H1 (cell line): ENCODE data around the gene PEAK3. TPM values are rescaled to one million over a fixed set of nuclear protein-coding genes. Genes with fewer than 3 reads are reported as not detected.
A peak's percentile ranks its signal among the peaks of the same experiment; 100 is the strongest.

ENCODE experiments used
- CTCF ChIA-PET: fragments of 300-600 bp; sonication (Branson Sonifier 250); formaldehyde crosslinking; loops from one replicate; lab custom pipeline; 2021; ENCODE audit not compliant: partially characterized antibody; lab: Charles Lee
- POLR2A ChIA-PET: fragments of 300-600 bp; sonication (Branson Sonifier 250); formaldehyde crosslinking; loops from one replicate; lab custom pipeline; 2021; ENCODE audit warnings: inconsistent platforms; ENCODE audit not compliant: partially characterized antibody; lab: Charles Lee
- DNase-seq, 2 experiments: peaks; one replicate each; pipeline versions ENCODE4 v3.0.0 to v3.0.0-alpha.2; 2010 to 2022; ENCODE audit warnings: low spot score in 2 of 2, low read depth in 1 of 2, mixed read lengths in 1 of 2
- FAIRE-seq: peaks from 2 replicates; lab custom pipeline; 2011; peaks lifted over from hg19 to GRCh38; lab: Jason Lieb, UNC
- H2AFZ ChIP-seq: 2 replicates; pipeline ENCODE4 v1.8.1; 2012; ENCODE audit warnings: low read length, inconsistent platforms
- H2AK5ac ChIP-seq: 2 replicates; pipeline ENCODE4 v1.6.1; 2013; ENCODE audit warnings: low read depth, low read length
- H2BK120ac ChIP-seq: replicated peaks from 2 replicates; pipeline ENCODE3; 2013; ENCODE audit warnings: low read depth, low read length, inconsistent platforms
- H2BK12ac ChIP-seq: 2 replicates; pipeline ENCODE4 v1.6.1; 2013; ENCODE audit warnings: low read depth, low read length
- H2BK15ac ChIP-seq: 2 replicates; pipeline ENCODE4 v1.6.1; 2013; ENCODE audit warnings: low read length
- H2BK20ac ChIP-seq: 2 replicates; pipeline ENCODE4 v1.6.1; 2013; ENCODE audit warnings: low read length
- H2BK5ac ChIP-seq: 2 replicates; pipeline ENCODE4 v1.6.1; 2013; ENCODE audit warnings: low read depth, low read length
- H3K14ac ChIP-seq: 2 replicates; pipeline ENCODE4 v1.6.1; 2013; ENCODE audit warnings: inconsistent platforms; ENCODE audit not compliant: insufficient read length
- H3K18ac ChIP-seq: 2 replicates; pipeline ENCODE4 v1.6.1; 2013; ENCODE audit warnings: low read length; ENCODE audit errors: extremely low read depth
- H3K23ac ChIP-seq: 2 replicates; pipeline ENCODE4 v1.6.1; 2013; ENCODE audit warnings: inconsistent platforms; ENCODE audit not compliant: insufficient read length
- H3K23me2 ChIP-seq: 2 replicates; pipeline ENCODE4 v1.6.1; 2013; ENCODE audit warnings: low read depth, low read length
- H3K27ac ChIP-seq: 2 replicates; pipeline ENCODE4 v1.6.1; 2011; ENCODE audit warnings: low read depth, low read length, inconsistent platforms
- H3K27me3 ChIP-seq, 4 experiments: replicated peaks in 1 of 4; 1 replicate in 1 of 4; 2 replicates in 3 of 4; pipeline versions ENCODE4 v1.6.1 to v1.8.1; 2011 to 2013; ENCODE audit warnings: low read length in 3 of 4, mild to moderate bottlenecking in 3 of 4, inconsistent platforms in 2 of 4, mixed read lengths in 2 of 4, moderate library complexity in 1 of 4; ENCODE audit not compliant: control insufficient read depth in 3 of 4, insufficient read depth in 3 of 4; ENCODE audit errors: extremely low read depth in 1 of 4
- H3K36me3 ChIP-seq, 4 experiments: 2 replicates each; pipeline versions ENCODE4 v1.6.1 to v1.8.1; 2011 to 2013; ENCODE audit warnings: mild to moderate bottlenecking in 4 of 4, low read length in 3 of 4, moderate library complexity in 2 of 4, control low read depth in 1 of 4, inconsistent platforms in 1 of 4; ENCODE audit not compliant: insufficient read depth in 4 of 4, control insufficient read depth in 2 of 4
- H3K4ac ChIP-seq: replicated peaks from 2 replicates; pipeline ENCODE3; 2013; ENCODE audit warnings: low read length, low read depth, mixed read lengths, inconsistent platforms; ENCODE audit not compliant: insufficient read length
- H3K4me1 ChIP-seq, 4 experiments: replicated peaks in 1 of 4; 1 replicate in 1 of 4; 2 replicates in 3 of 4; pipeline versions ENCODE4 v1.6.1 to v1.8.1; 2011 to 2013; ENCODE audit warnings: low read length in 3 of 4, inconsistent platforms in 2 of 4, mixed read lengths in 1 of 4; ENCODE audit not compliant: insufficient read depth in 4 of 4, control insufficient read depth in 3 of 4
- H3K4me2 ChIP-seq, 2 experiments: 2 replicates each; pipeline versions ENCODE4 v1.6.1 to v1.8.1; 2011 to 2013; ENCODE audit warnings: low read depth in 2 of 2, low read length in 2 of 2, control low read depth in 1 of 2, inconsistent platforms in 1 of 2, mild to moderate bottlenecking in 1 of 2; ENCODE audit not compliant: insufficient read depth in 1 of 2
- H3K4me3 ChIP-seq, 4 experiments: fragments of 200-600, 300-600 bp in 1 of 4; sonication (generic), shearing (Covaris generic), sonication (Bioruptor Twin) in 1 of 4; 2 replicates each; pipeline versions ENCODE4 v1.5.1 to v1.8.1; 2011 to 2016; ENCODE audit warnings: low read length in 4 of 4, low read depth in 3 of 4, control low read depth in 2 of 4, inconsistent platforms in 2 of 4, mild to moderate bottlenecking in 2 of 4, mixed read lengths in 1 of 4, moderate library complexity in 1 of 4; ENCODE audit not compliant: insufficient read depth in 2 of 4; ENCODE audit errors: extremely low read depth in 1 of 4
- H3K56ac ChIP-seq: replicated peaks from 2 replicates; pipeline ENCODE3; 2013; ENCODE audit warnings: low read depth, mild to moderate bottlenecking, mixed read lengths, low read length, inconsistent platforms; ENCODE audit not compliant: insufficient read length
- H3K79me1 ChIP-seq: 2 replicates; pipeline ENCODE4 v1.6.1; 2013; ENCODE audit warnings: low read depth, low read length, control low read depth
- H3K79me2 ChIP-seq, 2 experiments: 2 replicates each; pipeline versions ENCODE4 v1.6.1 to v1.8.1; 2012 to 2013; ENCODE audit warnings: low read length in 2 of 2, mild to moderate bottlenecking in 2 of 2, inconsistent platforms in 1 of 2; ENCODE audit not compliant: insufficient read depth in 2 of 2, control insufficient read depth in 1 of 2
- H3K9ac ChIP-seq, 4 experiments: replicated peaks in 1 of 4; 1 replicate in 1 of 4; 2 replicates in 3 of 4; pipeline versions ENCODE4 v1.6.1 to v1.8.1; 2011 to 2013; ENCODE audit warnings: low read depth in 3 of 4, low read length in 3 of 4, control low read depth in 2 of 4, mild to moderate bottlenecking in 2 of 4, moderate library complexity in 2 of 4, inconsistent platforms in 1 of 4; ENCODE audit errors: extremely low read depth in 1 of 4
- H3K9me3 ChIP-seq, 2 experiments: 2 replicates each; pipeline versions ENCODE4 v1.6.1 to v1.8.1; 2012 to 2013; ENCODE audit warnings: mild to moderate bottlenecking in 2 of 2, moderate library complexity in 2 of 2, control low read depth in 1 of 2, inconsistent platforms in 1 of 2, low read depth in 1 of 2, low read length in 1 of 2, mixed read lengths in 1 of 2; ENCODE audit not compliant: insufficient read depth in 2 of 2
- H4K20me1 ChIP-seq, 2 experiments: replicated peaks in 1 of 2; 2 replicates each; pipeline versions ENCODE3 to v1.8.1; 2011 to 2013; ENCODE audit warnings: inconsistent platforms in 2 of 2, low read length in 2 of 2, mild to moderate bottlenecking in 1 of 2; ENCODE audit not compliant: insufficient read depth in 2 of 2, control insufficient read depth in 1 of 2
- H4K5ac ChIP-seq: 2 replicates; pipeline ENCODE4 v1.6.1; 2013; ENCODE audit warnings: low read length, low read depth, mixed read lengths, inconsistent platforms; ENCODE audit not compliant: insufficient read length
- H4K8ac ChIP-seq: 2 replicates; pipeline ENCODE4 v1.8.0; 2013; ENCODE audit warnings: mild to moderate bottlenecking, moderate library complexity, low read length, inconsistent platforms; ENCODE audit not compliant: insufficient read depth; ENCODE audit errors: extremely low read depth
- H4K91ac ChIP-seq: replicated peaks from 2 replicates; pipeline ENCODE3; 2013; ENCODE audit warnings: low read length, mixed read lengths, inconsistent platforms; ENCODE audit not compliant: insufficient read length
- CHD2 ChIP-seq: IDR thresholded peaks from 2 replicates; pipeline ENCODE4 v1.6.1; 2012; ENCODE audit warnings: low read length, improper control_type of control experiment
- POLR2A ChIP-seq, 2 experiments: IDR thresholded peaks; 1 replicate in 1 of 2; 2 replicates in 1 of 2; pipeline ENCODE4 v1.6.1; 2011; ENCODE audit warnings: low read depth in 2 of 2, low read length in 2 of 2, mild to moderate bottlenecking in 2 of 2; ENCODE audit errors: control extremely low read depth in 1 of 2
- POLR2AphosphoS5 ChIP-seq: IDR thresholded peaks from 2 replicates; pipeline ENCODE4 v1.6.1; 2011; ENCODE audit warnings: low read depth, low read length
- SAP30 ChIP-seq: fragments of 300-600 bp; sonication (generic); IDR thresholded peaks from 2 replicates; pipeline ENCODE4 v1.7.1; 2012; ENCODE audit warnings: low read length, moderate library complexity, mild to moderate bottlenecking, inconsistent platforms; ENCODE audit not compliant: insufficient read depth, insufficient replicate concordance
- SP1 ChIP-seq: IDR thresholded peaks from 2 replicates; pipeline ENCODE4 v1.6.1; 2011; ENCODE audit warnings: low read depth, low read length
- TAF1 ChIP-seq: IDR thresholded peaks from 2 replicates; pipeline ENCODE4 v1.6.1; 2011; ENCODE audit warnings: mild to moderate bottlenecking, low read depth, low read length
- USF2 ChIP-seq: IDR thresholded peaks from 2 replicates; pipeline ENCODE4 v1.6.1; 2011; ENCODE audit warnings: low read length, improper control_type of control experiment
- YY1 ChIP-seq: IDR thresholded peaks from 2 replicates; pipeline ENCODE4 v1.6.1; 2011; ENCODE audit warnings: low read depth, mild to moderate bottlenecking, low read length
- WGBS, 2 experiments: shearing (Covaris generic) in 1 of 2; methylation state at CpG; one replicate each; pipeline versions ENCODE4 v1.1.6 to v1.1.7; 2013 to 2015; ENCODE audit warnings: low lambda C conversion rate in 2 of 2, mixed read lengths in 2 of 2, inconsistent platforms in 1 of 2, low coverage in 1 of 2, missing lambda C conversion rate in 1 of 2; ENCODE audit not compliant: insufficient replicate concordance in 2 of 2, insufficient coverage in 1 of 2, insufficient read length in 1 of 2; ENCODE audit errors: extremely low coverage in 1 of 2, missing lambda C conversion rate in 1 of 2; 5-methylcytosine and 5-hydroxymethylcytosine counted together
- polyA plus RNA-seq, 7 experiments: library from polyadenylated mRNA; depleted of rRNA in 3 of 7; stranded (reverse) in 5 of 7; unstranded in 2 of 7; fragments of >200 nt in 5 of 7; fragments of 200-250 nt in 2 of 7; gene quantifications; 1 replicate in 5 of 7; 2 replicates in 1 of 7; 4 replicates in 1 of 7; pipeline versions ENCODE4 v1.2.1 to v1.2.3, GENCODE V29; 2011 to 2013; ENCODE audit warnings: missing spikeins in 2 of 7, mixed read lengths in 2 of 7
- total RNA-seq: library from RNA; stranded (reverse); fragmentation: NEBNext Ultra II Directional; extraction: Animal tissue kit (Norgen Biotek cat#: 25700); gene quantifications from 2 replicates; pipeline ENCODE4 v1.2.1, GENCODE V29; 2021

Gene PEAK3
- total and polyA plus RNA-seq, 2 of the 8 experiments (the other 6 are each of a cell fraction or from before 2014, with no cell fraction given), result not detected

- peaks cover 0 to 11% (median 6%) of the 10 kb centered on the region in 4 experiments; a peak in 6 of 8 replicates for H3K36me3 ChIP-seq
- peak in 1 of 2 experiments; percentile 57 for DNase-seq
- no peak overlapping the region for H3K14ac ChIP-seq
- H3K4me3 ChIP-seq, result peak overlapping the region; percentile 85 to 98 (median 91)
- H2BK20ac ChIP-seq, result no peak overlapping the region
- no peak overlapping the region for H3K4ac ChIP-seq
- H4K5ac ChIP-seq, result peak overlapping the region; percentile 89
- peak overlapping the region; percentile 88; the same call in 1 of the 2 replicates for H4K8ac ChIP-seq
- peak overlapping the region; percentile 86 to 95 for H3K4me2 ChIP-seq
- peak overlapping the region; percentile 83 for H2BK5ac ChIP-seq
- CTCF ChIA-PET, result interaction anchor here (1.1 to 4.2 kb wide), 6 partner anchors 10 to 173 kb away, joined by 3 to 25 read pairs (median 4); no protein-coding TSS in a partner anchor
- H3K56ac ChIP-seq, result peak overlapping the region; percentile 73
- H2AK5ac ChIP-seq, result peak overlapping the region; percentile 39; the same call in 1 of the 2 replicates
- H3K79me2 ChIP-seq, result peaks cover 5 to 52% of the 10 kb centered on the region in 2 experiments; a peak in 3 of 4 replicates
- peak overlapping the region; percentile 88 for H4K91ac ChIP-seq
- WGBS, 2 experiments, result 3% methylated on average over 18 of the region's 18 CpGs; no CpG with 5 or more reads in 1 of the 2 experiments
- peak overlapping the region in 3 of 4 experiments; percentile 72 to 93 (median 74); a peak in 6 of 7 replicates for H3K9ac ChIP-seq
- peaks cover 0 to 15% of the 10 kb centered on the region in 2 experiments for H4K20me1 ChIP-seq
- no peak overlapping the region; the same call in 1 of the 2 replicates for H3K27ac ChIP-seq
- POLR2A ChIA-PET, result interaction anchor here (0.7 to 3.0 kb wide), 16 partner anchors 9 to 100 kb away, joined by 3 to 11 read pairs (median 4); partner anchors contain the start of gene AMH
- peak overlapping the region; percentile 96 for H3K18ac ChIP-seq
- TF ChIP-seq SAP30, result peak; percentile 21
- TF ChIP-seq CHD2, result no peak
- TF ChIP-seq USF2, result no peak
- TF ChIP-seq TAF1, result peak; percentile 39
- 0 out of 2 replicates have a peak, but pooled peaks have one; percentile 7 for TF ChIP-seq SP1
- TF ChIP-seq POLR2AphosphoS5, result peak; percentile 50; the same call in 1 of the 2 replicates
- TF ChIP-seq POLR2A (IDR thresholded peaks at IDR 0.05; ENCODE audit: control extremely low read depth in 1 of 2, low read depth in 2 of 2, low read length in 2 of 2), result no peak; a peak in 2 of 3 replicates
- 0 out of 2 replicates have a peak, but pooled peaks have one; percentile 10 for TF ChIP-seq YY1
- peaks cover 11% of the 10 kb centered on the region; the same call in 1 of the 2 replicates for H3K23me2 ChIP-seq
- H2AFZ ChIP-seq, result no peak overlapping the region
- no peak overlapping the region for H2BK120ac ChIP-seq
- H3K9me3 ChIP-seq, result no peaks in the 10 kb centered on the region
- peaks cover 0 to 33% (median 15%) of the 10 kb centered on the region in 4 experiments; a peak in 6 of 7 replicates for H3K4me1 ChIP-seq
- peaks cover 19% of the 10 kb centered on the region for H3K79me1 ChIP-seq
- peak; percentile 82 for FAIRE-seq
- no peaks in the 10 kb centered on the region for H3K27me3 ChIP-seq
- H2BK12ac ChIP-seq, result no peak overlapping the region
- no peak overlapping the region for H2BK15ac ChIP-seq
- no peak overlapping the region for H3K23ac ChIP-seq
These were observed 45.9 kb upstream of the PEAK3 start for GRCh38 chr19:2327773-2328400.
